ENCODE results near the gene HDAC11.
"Not testable (repeated sequence)": the region's sequence is repeated elsewhere in the genome, so short reads cannot be mapped to it uniquely, and the experiment has no call there.

Gene HDAC11

DNA sequence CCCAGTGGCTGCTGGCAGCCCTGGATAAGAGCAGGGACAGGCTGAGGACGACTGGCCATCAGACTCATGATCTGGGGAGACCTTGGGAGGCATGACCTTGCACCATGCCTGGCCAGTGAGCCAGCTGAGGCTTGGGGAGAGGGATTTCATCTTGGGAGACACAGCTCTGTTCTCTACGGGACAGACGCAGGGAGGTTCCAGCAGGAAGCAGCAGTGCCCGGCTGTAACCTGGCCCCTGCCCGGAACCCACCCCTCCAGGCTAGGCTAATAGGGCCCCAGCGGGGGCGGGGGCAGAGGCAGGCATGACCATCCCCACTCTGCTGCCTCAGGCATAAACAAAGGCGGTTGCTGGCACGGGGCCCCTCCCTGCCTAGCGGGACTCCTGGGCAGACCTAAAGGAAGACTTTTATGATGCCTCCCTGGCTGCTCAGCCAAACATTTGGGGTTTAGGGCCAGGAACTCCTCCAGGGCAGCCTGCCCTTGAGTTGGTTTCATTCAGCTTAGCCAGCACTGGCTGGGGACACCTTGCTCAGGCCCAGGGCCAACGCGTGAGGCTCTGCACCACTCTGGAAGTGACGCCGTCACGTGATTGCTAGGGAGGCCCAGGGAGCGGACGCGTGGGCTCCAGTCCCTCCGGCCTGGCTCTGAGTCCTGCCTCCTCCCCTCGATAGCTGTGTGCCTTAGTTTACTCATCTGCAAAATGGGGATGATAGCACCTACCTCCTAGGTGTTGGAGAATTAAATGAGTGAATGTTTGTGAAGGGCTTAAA is 27.6 kb downstream of the HDAC11 start:
- no peak for DNase-seq (ENCODE audit: low read depth)

DNA sequence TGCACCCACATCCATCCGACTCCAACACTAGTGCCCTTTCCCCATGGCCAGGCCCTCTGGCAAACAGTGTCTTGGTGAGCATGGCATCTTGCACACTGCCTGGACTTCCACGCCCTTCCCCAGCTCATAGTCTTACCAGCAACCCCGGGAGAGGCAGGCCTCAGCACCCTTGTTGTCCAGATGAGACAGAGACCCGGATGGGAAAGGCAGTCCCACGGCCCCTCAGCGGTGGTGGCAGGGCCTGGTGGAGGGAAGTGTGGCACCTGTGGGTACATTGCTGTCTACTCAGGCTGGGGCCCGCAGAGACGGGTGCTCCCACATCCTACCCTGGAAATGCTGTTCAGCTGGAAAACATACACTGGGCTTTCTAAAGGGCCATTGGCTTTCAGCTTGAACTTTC is 28.4 kb downstream of the HDAC11 start:
- DNase-seq (ENCODE audit: low read depth): no peak

DNA sequence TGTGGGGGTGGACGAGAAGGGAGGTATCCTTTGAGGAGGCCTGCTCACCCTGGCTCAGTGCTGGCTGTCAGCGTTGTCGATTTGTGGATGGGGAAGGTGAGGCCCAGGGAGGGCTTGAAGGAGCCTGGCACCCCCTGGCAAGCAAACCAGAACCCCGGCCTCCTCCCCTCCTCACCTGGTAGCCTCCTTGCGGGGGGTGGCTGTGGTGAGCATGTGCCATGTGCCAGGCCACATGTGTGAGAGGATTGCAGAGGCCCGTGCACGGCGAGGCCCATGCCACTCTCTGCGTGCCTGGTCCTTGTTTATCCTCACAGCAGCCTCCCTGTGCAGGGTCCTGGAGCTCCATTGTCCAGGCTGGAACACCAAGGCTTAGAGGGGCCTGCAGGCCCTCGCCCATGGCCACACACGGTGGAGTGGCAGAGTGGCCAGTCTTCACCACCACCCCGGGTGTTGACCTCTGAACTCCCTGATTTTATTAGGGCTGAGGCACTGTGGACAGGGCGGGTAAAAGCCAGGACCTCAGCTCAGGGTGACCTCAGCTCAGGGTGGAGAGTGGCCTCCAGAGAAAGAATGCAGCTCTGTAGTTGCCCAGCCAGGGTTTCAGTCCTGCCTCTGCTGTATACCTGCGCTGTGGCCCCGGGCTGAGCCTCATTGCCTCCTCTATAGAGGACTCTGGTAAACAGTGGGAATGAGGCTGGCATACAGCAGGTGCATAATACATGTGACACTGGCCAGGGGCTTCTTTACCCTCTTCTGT is 29.1 kb downstream of the HDAC11 start:
- no peak for DNase-seq (ENCODE audit: low read depth)

DNA sequence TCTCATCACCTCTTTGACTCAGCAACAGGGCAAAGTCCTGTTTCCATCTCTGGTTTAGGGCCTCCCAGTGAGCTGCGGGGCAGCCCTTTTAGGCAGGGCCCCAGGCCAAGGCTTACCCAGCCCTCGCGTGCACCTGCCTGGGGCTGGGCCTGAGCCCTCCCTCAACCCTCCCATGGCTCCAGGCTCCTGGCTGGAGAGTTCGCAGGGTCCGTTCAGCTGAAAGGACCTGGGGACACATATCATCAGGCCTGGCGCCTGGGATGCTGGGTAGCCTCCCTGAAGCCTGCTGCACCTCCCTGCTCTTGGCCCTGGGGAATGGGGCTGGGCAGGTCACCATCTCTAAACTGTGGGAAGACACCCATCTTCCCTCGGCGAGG is 29.7 kb downstream of the HDAC11 start:
- no peak for DNase-seq (ENCODE audit: low read depth)

DNA sequence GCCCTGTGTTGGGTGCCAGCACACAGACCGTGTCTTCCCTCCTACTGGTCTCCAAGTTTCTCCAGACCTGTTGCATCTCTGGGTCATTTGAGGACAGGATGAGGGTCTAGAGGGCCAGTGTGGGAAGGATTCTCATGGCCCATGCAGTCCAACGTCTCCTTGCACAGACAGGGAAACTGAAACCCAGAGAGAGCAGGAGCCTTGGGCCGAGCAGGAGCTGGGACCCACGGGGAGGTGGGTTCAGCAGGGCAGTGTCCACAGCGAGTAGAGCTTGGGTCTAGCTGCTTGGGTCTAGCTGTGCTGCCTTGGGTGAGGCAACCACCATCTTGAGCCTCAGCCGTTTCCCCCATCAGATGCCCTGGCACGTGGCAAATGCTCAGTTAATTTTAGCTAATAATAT is 32.3 kb downstream of the HDAC11 start:
- DNase-seq (ENCODE audit: low read depth): no peak

DNA sequence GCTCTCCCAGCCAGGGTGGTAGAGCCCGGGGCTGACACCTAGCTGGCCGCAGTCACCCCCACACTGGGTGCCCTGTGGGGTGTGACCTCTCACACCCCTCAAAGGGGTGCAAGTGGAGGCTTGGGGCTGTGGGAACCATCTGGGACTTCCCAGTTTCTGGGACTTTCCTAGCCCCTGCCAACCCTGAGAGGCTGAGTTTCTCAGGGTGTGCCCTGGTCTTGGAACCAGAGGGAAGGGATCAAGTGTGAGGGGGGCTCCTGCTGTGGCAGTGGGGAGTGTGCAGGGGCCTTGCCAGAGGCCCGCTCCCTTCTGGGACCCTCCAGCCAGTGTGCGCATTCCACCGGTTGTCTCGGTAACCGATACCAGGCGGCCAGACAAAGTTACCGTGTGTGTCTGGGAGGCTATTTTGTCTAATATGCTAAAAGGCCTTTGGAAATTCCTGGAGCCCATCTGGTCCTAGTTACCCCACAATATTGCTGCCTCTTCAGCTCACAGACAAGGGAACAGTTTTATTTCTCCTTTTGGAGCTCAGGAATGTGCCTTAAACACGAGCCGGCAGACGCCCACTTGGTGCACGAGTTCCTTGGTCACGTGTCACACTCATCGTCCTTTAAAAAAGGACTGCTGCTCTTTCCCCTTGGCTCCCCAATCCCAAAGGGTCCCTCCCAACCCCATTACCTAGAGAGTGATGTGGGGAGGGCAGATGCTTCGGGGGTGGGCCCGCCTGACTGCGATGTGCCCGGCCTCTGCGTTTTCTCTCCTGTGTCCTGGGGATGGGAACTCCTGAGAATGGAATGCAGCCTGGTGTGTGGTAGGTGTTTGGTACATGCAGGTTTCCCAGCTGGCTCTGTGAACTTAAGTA is 33.2 kb downstream of the HDAC11 start:
- DNase-seq (ENCODE audit: low read depth): no peak

DNA sequence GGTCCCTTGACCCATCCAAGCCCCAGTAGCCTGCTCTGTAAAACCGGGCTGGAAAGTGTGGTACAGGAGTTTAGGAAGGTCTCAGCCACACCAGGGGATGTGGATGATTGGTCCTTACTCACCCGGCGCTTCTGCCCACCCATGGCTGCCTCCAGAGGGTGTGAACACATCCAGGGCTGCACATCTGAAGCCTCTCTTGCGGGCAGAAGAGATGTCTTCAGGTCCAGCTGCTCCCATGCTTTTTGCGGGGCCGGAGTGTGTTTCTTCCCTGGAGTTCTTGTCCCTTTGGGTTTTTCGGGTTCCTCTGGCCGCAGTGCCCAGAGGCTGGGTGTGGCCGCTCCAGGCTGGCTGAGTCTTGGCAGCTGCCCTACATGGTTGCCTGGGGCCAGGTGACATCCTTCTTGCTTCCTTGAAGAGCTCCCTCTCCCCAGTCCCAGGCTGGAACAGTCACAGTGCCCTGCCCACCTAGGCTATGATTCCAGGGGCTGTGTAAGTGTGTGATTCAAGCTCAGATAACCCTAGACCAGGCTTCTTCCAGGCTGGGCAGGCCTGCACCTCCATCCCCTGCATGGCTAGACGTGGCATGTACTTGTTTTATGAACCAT is 33.9 kb downstream of the HDAC11 start:
- no peak for DNase-seq (ENCODE audit: low read depth)

DNA sequence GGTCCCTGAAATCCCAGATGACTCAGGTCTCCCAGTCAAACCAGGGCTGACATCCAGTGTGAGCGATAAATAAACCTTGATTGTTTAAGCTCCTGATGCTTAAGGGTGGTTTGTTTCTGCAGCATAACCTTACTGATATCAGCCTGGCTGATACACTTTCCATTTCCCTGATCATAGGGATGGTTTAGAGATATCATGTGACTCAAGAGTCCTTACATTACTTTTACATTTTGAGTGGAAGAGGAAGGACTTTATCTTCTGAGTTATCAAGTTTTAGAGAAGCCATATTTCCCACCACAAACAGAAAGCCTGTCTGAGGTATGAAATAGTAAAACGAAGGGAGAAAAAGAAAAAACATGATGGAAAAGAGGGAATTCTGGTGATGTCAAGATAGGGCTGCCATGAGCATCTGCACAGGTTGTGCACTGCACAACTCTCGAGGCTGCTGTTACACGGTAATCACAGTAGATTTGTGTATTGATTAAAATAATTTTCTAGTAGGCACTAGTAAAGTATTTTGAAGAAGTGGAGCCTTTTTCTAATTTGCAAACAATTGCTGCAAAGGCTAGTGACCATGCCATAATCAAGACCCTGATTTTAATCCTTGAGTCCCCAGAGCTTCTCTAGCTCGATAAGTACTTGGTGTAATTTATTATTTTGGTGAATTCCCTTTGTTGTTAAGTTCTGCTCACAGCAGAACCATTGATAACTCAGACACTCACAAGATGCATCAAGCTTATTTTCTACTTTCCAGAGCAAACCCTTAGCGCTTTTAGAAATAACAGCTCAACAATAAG is 34.7 kb downstream of the HDAC11 start:
- no peak for DNase-seq (ENCODE audit: low read depth)

DNA sequence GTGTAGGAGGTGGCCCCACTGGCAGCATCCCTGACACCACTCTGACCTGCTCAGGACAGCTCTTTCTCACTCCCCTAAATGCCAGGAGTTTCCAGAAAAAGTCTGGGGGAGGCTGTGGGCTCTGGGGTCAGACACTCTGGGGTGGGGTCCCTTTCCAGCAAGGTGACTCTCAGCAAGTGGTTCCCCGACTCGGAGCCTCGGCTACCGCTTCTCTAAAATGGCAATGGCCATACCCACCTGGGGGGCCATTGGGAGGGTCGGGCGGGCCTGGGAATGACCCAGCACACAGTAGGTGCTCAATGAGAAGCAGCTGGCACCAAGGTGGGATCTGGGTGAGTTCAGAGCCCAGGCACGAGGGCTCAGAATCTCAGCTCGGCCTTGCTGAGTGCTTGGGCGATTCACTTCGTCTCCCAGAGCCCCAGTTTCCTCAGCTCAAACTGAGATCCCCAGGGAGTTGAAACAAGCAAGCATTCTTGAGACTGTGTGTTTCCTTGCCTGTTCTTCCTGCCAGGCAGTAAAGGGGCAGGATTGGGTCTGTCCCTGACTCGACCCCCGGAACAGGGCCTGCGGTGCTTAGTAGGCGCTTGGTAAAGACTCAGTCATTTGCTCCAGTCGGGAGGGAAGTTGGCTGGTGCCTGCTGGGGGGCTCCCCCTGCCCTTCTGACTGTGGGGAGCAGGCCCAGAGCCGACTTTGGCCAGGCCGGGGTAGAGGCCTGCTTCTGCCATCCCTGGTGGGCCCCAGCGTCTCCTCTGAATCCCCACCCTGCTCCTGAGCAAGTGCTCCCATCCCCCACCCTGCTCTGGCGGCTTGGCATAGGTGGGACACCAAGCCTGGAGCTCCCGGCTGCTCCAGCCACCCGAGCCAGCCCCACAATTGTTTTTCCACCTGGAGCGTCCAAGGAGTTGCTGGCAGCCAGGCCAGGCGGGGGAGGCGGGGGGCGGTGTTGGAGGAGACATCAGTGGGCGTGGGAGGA is 36.0 kb downstream of the HDAC11 start:
- no peak for DNase-seq (ENCODE audit: low read depth)

DNA sequence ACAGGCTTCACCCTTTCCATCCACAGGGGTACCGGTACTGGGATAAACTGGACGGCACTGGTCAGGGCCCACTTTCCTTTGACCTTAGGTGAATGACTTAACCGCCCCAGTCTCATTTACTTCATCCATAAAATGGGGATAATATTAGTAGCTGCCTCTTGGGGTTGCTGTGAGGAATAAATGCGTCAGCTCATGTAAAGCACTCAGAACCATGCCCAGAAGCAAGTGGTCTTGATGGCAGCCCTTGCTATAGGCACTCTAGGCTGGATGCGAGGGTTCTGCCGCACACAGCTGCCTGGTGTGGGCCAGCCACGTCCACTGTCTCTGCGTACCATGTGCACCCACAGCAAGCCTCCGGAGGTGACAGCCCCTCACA is 36.6 kb downstream of the HDAC11 start:
- DNase-seq (ENCODE audit: low read depth): no peak

DNA sequence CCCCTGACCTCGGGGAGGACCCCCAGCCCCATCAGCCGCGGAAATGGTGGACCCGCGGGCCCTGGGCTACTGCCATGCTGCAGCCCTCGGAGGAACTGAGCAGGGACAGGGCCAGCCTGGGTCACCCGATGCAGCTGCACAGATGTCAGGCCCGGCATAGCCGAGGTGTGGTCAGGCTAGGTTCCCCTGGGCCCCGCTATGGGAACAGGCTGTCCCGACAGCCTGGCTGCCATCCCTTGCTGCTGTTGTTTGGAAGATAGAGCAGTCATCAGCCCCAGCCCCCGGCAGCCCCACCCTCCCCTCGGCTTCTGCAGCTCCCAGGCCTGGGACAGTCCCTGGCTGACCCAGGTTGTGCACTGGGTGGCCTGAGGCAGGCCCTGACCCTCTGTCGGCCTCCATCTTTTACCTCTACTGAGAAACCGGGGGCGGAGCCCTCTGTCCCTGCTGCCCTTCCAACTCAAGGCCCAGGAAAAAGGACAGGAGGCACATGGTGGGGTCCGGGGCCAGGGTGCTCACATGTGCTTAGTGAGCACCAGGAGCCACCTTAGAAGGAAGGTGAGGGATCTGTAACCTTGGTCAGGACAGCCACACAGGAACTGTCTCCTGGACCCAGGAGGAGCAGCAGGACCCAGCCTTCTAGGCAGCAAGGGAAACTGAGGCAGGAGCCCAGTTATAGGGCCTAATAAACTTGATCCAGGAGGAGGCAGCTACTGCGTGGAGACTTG is 37.3 kb downstream of the HDAC11 start:
- DNase-seq (ENCODE audit: low read depth): no peak

DNA sequence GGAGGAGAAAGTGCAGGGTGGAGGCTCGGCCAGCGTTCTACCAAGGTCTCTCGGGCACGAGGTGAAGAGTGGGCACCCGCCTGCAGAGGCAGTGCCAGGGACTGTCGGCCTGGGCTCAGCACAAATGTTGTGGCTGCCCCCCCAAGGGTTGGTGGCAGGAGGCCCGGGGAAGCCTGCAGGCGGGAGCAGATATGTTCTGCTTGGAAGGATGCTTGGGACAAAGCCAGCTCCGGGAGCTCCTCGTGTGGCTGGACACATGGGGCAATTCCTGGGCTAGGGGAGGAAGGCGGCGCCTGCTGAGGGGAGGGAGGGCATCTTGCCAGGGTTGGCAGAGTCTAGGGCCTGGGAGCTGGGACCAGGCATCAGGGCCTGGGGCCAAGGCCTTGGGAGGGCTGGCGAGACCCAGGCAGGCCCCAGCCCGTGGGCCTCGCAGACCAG is 38.4 kb downstream of the HDAC11 start:
- no peak for DNase-seq (ENCODE audit: low read depth)

DNA sequence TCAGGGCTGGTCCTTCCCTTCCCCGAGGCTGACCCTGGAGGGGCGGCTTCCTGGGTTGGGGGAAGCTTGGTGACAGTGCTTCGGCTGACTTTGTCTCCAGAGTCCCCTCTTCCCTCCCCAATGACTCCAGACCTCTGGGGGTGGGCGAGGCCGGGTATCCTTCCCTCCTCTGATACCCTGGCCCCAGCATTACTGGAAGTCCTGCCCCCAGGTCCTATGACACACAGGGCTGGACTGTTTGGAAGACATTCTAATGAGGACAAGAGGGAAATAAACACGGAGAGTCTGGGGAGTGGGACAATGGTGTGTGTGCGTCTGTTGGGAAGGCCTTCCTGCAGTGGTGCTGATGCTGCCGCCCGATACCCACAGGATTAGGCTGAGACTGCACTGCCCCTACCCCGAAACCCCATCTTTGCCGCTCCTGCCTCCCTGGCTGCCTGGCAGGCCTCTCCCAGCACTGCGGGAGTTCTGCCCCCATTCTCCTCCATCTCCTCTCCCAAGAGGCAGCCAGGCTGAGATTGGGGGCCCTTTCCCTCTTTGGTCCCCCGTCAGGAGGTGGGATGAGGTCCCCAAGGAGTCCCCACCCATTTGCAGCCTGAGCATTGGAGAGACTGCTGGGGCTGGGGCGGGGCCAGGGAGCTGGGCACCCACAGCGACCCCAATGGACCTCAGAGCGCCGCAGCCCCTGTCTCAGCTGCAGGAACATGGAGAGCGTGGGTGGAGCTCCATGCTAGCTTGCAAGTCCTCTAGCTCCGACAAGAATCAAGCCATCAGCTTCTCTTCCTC is 39.1 kb downstream of the HDAC11 start:
- DNase-seq (ENCODE audit: low read depth): no peak

DNA sequence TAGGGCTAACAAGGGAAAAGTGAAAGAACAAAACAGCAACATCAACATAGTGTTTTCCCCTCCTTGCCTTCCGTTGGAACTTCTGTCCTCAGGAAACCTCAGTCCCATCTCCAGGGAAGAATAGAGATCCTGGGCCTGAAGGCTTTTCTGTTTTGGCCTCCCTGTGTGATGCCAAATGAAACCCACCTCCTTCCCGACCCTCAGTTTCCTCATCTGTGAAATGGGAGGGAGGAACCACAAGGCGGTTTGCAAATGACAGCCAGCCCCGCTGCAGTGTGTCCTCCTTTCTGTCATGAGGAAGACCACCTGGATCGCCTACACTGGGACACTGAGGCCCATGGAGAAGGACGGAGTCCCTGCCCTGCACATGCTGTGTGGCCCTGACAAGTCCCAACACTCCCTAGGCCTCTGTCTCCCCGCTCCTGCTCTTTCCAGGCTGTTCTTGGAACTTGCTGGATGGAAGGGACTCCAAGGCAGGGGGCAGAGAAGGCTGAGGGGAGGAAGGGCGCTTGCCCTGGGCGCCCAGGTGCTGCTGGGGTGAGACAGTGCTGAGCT is 40.3 kb downstream of the HDAC11 start:
- DNase-seq (ENCODE audit: low read depth): no peak

DNA sequence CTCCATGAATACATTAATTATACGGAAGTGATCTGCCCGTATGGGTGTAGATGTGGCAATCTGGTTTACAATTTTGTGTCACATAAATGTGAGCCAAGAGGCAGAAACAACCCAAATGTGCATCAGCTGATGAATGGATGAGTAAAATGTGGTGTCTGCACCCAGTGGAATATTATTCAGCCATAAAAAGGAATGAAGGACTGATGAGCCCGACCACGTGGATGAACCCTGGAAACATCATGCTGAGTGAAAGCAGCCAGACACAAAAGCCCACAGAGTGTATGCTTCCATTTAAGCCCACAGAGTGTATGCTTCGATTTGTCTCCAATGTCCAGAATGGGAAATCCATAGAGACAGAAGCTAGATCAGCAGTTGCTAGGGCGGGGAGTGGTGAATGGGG is 41.2 kb downstream of the HDAC11 start:
- no peak for DNase-seq (ENCODE audit: low read depth)

DNA sequence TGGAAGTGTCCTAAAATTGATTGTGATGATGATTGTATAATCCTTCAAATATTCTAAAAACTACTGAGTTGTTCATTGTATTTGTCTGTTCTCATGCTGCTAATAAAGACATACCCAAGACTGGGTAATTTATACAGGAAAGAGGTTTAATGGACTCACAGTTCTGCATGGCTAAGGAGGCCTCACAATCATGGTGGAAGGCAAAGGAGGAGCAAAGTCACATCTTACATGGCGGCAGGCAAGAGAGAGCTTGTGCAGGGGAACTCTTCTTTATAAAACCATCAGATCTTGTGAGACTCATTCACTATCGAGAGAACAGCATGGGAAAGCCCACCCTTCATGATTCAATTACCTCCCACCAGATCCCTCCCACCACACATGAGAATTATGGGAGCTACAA is 41.6 kb downstream of the HDAC11 start:
- not testable (repeated sequence) for DNase-seq (ENCODE audit: low read depth)

DNA sequence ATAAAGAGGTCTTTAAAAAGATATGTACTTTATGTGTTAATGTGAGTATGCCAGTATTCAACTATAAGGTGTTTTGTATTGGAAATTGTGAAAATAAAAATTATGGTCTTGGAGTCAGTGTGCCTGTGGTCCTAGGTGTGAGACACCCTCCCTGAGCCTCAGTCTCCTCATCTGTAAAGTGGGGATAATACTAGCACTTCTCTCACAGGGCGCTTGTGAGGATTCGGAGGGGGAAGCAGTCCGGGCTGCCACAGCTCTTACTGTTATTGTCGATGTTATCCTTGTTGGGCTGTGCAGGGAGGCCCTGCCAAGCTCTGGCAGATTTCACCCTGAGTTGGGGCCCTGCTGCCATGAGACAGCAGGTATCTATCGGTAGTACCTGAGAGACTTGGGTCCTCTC is 42.1 kb downstream of the HDAC11 start:
- no peak for DNase-seq (ENCODE audit: low read depth)

DNA sequence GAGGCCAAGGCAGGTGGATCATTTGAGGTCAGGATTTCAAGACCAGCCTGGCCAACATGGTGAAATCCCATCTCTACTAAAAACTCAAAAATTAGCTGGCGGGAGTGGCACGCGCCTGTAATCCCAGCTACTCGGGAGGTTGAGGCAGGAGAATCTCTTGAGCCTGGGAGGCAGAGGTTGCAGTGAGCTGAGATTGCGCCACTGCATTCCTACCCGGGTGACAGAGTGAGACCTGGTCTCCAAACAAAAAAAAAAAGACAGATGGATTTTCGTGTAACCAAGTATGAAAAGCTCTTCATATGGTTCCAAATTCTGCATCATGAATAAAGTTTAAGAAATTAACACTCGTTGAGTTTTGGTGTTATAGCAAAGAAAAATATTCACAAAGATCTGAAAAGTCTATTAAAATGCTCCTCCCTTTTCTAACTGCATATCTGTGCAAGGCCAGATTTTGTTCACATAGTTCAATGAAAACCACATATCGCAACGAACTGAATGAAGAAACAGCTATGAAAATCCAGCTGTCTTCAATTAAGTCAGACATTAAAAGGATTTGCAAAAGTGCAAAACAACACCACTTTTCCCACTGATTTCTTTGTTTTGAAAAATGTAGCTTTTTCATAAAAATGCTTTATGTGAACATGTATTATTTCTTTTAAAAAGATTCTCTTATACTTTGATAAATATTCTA is 45.0 kb downstream of the HDAC11 start:
- peak; percentile 49 for DNase-seq (ENCODE audit: low read depth)
